Pons (tissue), 1 donor: ENCODE data around the gene IGSF8.

Source experiments
- DNase-seq: peaks from one replicate; pipeline ENCODE4 v3.0.0-alpha.2; 2016; ENCODE audit warnings: low spot score

The IGSF8 gene

GRCh38 chr1:160066829-160067745 lies 31.3 kb downstream of the IGSF8 start:
- DNase-seq, result peak; percentile 55

GRCh38 chr1:160064746-160065145 lies 33.7 kb downstream of the IGSF8 start:
- DNase-seq, result peak; percentile 53

- DNase-seq, result peak; percentile 35
These were observed 34.3 kb downstream of the IGSF8 start for GRCh38 chr1:160064164-160064563.

GRCh38 chr1:160063176-160063575 lies 35.2 kb downstream of the IGSF8 start:
- DNase-seq, result no peak

- DNase-seq, result peak; percentile 98
These were observed 36.2 kb downstream of the IGSF8 start for GRCh38 chr1:160062230-160062532.

- peak; percentile 74 for DNase-seq
These were observed 36.8 kb downstream of the IGSF8 start for GRCh38 chr1:160061369-160062229.

- peak; percentile 53 for DNase-seq
These were observed 40.3 kb downstream of the IGSF8 start for GRCh38 chr1:160058087-160058486.

GRCh38 chr1:160056648-160057169 lies 41.7 kb downstream of the IGSF8 start:
- DNase-seq, result peak; percentile 39

- DNase-seq, result peak; percentile 82
These were observed 44.7 kb downstream of the IGSF8 start for GRCh38 chr1:160053548-160054365.

- DNase-seq, result peak; percentile 13
These were observed 45.5 kb downstream of the IGSF8 start for GRCh38 chr1:160052936-160053335.

- DNase-seq, result no peak
These were observed 47.8 kb downstream of the IGSF8 start for GRCh38 chr1:160050619-160051018.

GRCh38 chr1:160050182-160050581 lies 48.2 kb downstream of the IGSF8 start:
- peak; percentile 15 for DNase-seq

- DNase-seq, result no peak
These were observed 49.3 kb downstream of the IGSF8 start for GRCh38 chr1:160049101-160049500.

- DNase-seq, result peak; percentile 35
These were observed 50.1 kb downstream of the IGSF8 start for GRCh38 chr1:160048335-160048734.

GRCh38 chr1:160047111-160047991 lies 51.1 kb downstream of the IGSF8 start:
- DNase-seq, result peak; percentile 39

- peak; percentile 97 for DNase-seq
These were observed 51.8 kb downstream of the IGSF8 start for GRCh38 chr1:160046494-160047110.

- peak; percentile 70 for DNase-seq
These were observed 52.8 kb downstream of the IGSF8 start for GRCh38 chr1:160045653-160046052.

- DNase-seq, result no peak
These were observed 54.9 kb downstream of the IGSF8 start for GRCh38 chr1:160043543-160043942.
